Activated gamma-delta T cell treated with anti-CD3 and anti-CD28 coated beads, Interleukin-2, amount 50 U/mL, for 16 hours (primary cell): ENCODE measurements around the gene DNAJC16.
"Not testable (repeated sequence)": the region's sequence is repeated elsewhere in the genome, so short reads cannot be mapped to it uniquely, and the experiment has no call there.

ENCODE experiments used
- DNase-seq: peaks from one replicate; pipeline ENCODE4 v3.0.0-alpha.2; 2020; ENCODE audit warnings: low read depth

DNAJC16 gene

GRCh38 chr1:15526490-15527339 is at the start of gene DNAJC16:
TSS of gene DNAJC16 (plus strand) at chr1:15526848. CDS start at chr1:15529106, 2,258 bp downstream.
- DNase-seq: peak; percentile 94

- no peak for DNase-seq
Observed at GRCh38 chr1:15476927-15477326, 49.7 kb upstream of the DNAJC16 start.

- DNase-seq: no peak
Observed at GRCh38 chr1:15477646-15478212, 48.9 kb upstream of the DNAJC16 start.

- DNase-seq: no peak
Observed at GRCh38 chr1:15479654-15480347, 46.8 kb upstream of the DNAJC16 start.

GRCh38 chr1:15482455-15482854 is 44.2 kb upstream of the DNAJC16 start:
- not testable (repeated sequence) for DNase-seq

- DNase-seq: not testable (repeated sequence)
Observed at GRCh38 chr1:15482983-15483543, 43.6 kb upstream of the DNAJC16 start.

- no peak for DNase-seq
Observed at GRCh38 chr1:15483971-15484370, 42.7 kb upstream of the DNAJC16 start.

GRCh38 chr1:15484443-15484842 is 42.2 kb upstream of the DNAJC16 start:
- DNase-seq: not testable (repeated sequence)

- DNase-seq: no peak
Observed at GRCh38 chr1:15485636-15486035, 41.0 kb upstream of the DNAJC16 start.

GRCh38 chr1:15486844-15487610 is 39.6 kb upstream of the DNAJC16 start:
- not testable (repeated sequence) for DNase-seq

- no peak for DNase-seq
Observed at GRCh38 chr1:15488371-15488770, 38.3 kb upstream of the DNAJC16 start.

- no peak for DNase-seq
Observed at GRCh38 chr1:15489052-15489736, 37.5 kb upstream of the DNAJC16 start.

- DNase-seq: not testable (repeated sequence)
Observed at GRCh38 chr1:15491010-15491409, 35.6 kb upstream of the DNAJC16 start.

- no peak for DNase-seq
Observed at GRCh38 chr1:15492596-15492995, 34.1 kb upstream of the DNAJC16 start.

- DNase-seq: no peak
Observed at GRCh38 chr1:15493869-15494390, 32.7 kb upstream of the DNAJC16 start.

- DNase-seq: no peak
Observed at GRCh38 chr1:15500184-15501178, 26.2 kb upstream of the DNAJC16 start.

- no peak for DNase-seq
Observed at GRCh38 chr1:15501208-15502032, 25.2 kb upstream of the DNAJC16 start.

GRCh38 chr1:15504436-15504835 is 22.2 kb upstream of the DNAJC16 start:
- DNase-seq: no peak

- no peak for DNase-seq
Observed at GRCh38 chr1:15506831-15507230, 19.8 kb upstream of the DNAJC16 start.
